Osteocyte (in vitro differentiated cells): Measurements from ENCODE around the gene SBF2. TPM values are rescaled to one million over a fixed set of nuclear protein-coding genes. Genes with fewer than 3 reads are reported as not detected.

ENCODE experiments used
- DNase-seq: peaks from one replicate; pipeline ENCODE4 v3.0.0; 2021; ENCODE audit warnings: mixed read lengths; ENCODE audit not compliant: unreplicated experiment; ENCODE audit errors: extremely low spot score
- H3K27ac Mint-ChIP-seq: one replicate; pipeline ENCODE4 v1.8.0; 2021; ENCODE audit warnings: mild to moderate bottlenecking, mixed read lengths; ENCODE audit not compliant: unreplicated experiment
- H3K27me3 Mint-ChIP-seq: one replicate; pipeline ENCODE4 v1.8.0; 2021; ENCODE audit warnings: mixed read lengths; ENCODE audit not compliant: unreplicated experiment
- H3K36me3 Mint-ChIP-seq: one replicate; pipeline ENCODE4 v1.8.0; 2021; ENCODE audit warnings: mixed read lengths; ENCODE audit not compliant: unreplicated experiment
- H3K4me1 Mint-ChIP-seq: one replicate; pipeline ENCODE4 v1.8.0; 2021; ENCODE audit warnings: mixed read lengths; ENCODE audit not compliant: unreplicated experiment
- H3K4me3 Mint-ChIP-seq: one replicate; pipeline ENCODE4 v1.8.0; 2021; ENCODE audit warnings: mild to moderate bottlenecking, moderate library complexity, mixed read lengths; ENCODE audit not compliant: unreplicated experiment
- H3K9me3 Mint-ChIP-seq: one replicate; pipeline ENCODE4 v1.8.0; 2021; ENCODE audit warnings: mixed read lengths; ENCODE audit not compliant: unreplicated experiment
- CTCF ChIP-seq: fragments of 200-600 bp; sonication (generic); IDR thresholded peaks from 2 replicates; pipeline ENCODE4 v1.5.0; 2021; ENCODE audit warnings: antibody characterized with exemption, mild to moderate bottlenecking, moderate library complexity
- total RNA-seq: library from RNA; stranded (reverse); gene quantifications from 2 replicates; pipeline ENCODE4 v1.2.1, GENCODE V29; 2021

Gene SBF2
- total RNA-seq, 1 donor from 2014 or later, result 65.2 TPM

GRCh38 chr11:9962722-9963121 lies 331.3 kb downstream of the SBF2 start:
- no peak for DNase-seq
- Mint-ChIP-seq H3K36me3 (peaks cover 66% of the 10 kb centered on the region), H3K4me3 (no peak overlapping the region), H3K4me1 (peaks cover 2% of the 10 kb centered on the region), H3K27me3 (no peaks in the 10 kb centered on the region), H3K9me3 (peaks cover 5% of the 10 kb centered on the region), H3K27ac (peak overlapping the region; percentile 8)
- no peak for TF ChIP-seq CTCF

DNA sequence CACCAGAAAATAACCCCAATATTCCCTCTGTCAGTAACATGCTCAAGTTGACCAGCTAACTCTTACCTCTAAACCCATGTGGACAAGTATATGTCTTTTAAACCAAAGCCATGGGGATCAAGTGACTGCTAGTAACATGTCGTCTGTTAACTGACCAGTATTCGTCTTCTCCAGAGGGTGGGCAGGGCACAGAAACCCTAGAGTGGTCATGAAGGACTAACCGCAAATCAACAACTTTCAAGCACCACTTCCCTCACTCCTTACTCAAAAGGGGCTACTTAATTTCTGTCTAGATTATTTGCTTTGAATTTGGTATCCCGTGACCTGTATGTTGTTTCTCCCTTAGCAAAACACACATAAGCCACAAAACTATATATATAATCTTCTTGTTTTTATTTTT lies 336.9 kb downstream of the SBF2 start:
- no peak for TF ChIP-seq CTCF
- Mint-ChIP-seq H3K27me3 (no peaks in the 10 kb centered on the region), H3K4me1 (peaks cover 32% of the 10 kb centered on the region), H3K27ac (peak overlapping the region; percentile 66), H3K4me3 (no peak overlapping the region), H3K36me3 (peaks cover 49% of the 10 kb centered on the region), H3K9me3 (no peaks in the 10 kb centered on the region)
- DNase-seq, result no peak

DNA sequence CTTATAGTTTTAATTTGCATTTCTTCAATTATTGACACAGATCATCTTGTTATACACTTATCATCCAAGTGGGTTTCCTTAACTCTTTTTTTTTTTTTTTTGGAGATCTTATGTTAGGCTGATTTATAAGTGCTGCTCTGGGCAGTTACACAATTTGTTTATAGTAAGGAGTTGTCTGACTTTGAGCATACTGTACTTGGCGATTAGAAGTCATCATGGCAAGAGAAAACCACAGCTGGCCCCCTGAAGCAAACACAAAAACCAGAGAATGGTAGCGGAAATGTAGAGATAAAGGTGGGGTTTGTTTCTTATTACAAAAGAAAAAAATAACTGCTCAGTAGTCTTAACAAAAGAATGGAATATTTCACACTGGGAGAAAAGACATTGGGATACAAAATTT lies 337.5 kb downstream of the SBF2 start:
- H3K27ac Mint-ChIP-seq, result peak overlapping the region; percentile 25
- peaks cover 38% of the 10 kb centered on the region for H3K4me1 Mint-ChIP-seq
- H3K4me3 Mint-ChIP-seq, result no peak overlapping the region
- TF ChIP-seq CTCF, result no peak
- H3K36me3 Mint-ChIP-seq, result peaks cover 48% of the 10 kb centered on the region
- H3K9me3 Mint-ChIP-seq, result no peaks in the 10 kb centered on the region
- H3K27me3 Mint-ChIP-seq, result no peaks in the 10 kb centered on the region
- no peak for DNase-seq

- Mint-ChIP-seq H3K4me3 (no peak overlapping the region), H3K27me3 (no peaks in the 10 kb centered on the region), H3K4me1 (peaks cover 40% of the 10 kb centered on the region), H3K36me3 (peaks cover 48% of the 10 kb centered on the region), H3K27ac (peak overlapping the region; percentile 44), H3K9me3 (no peaks in the 10 kb centered on the region)
- DNase-seq, result no peak
- no peak for TF ChIP-seq CTCF
Observed at GRCh38 chr11:9955391-9955790, 338.6 kb downstream of the SBF2 start.

DNA sequence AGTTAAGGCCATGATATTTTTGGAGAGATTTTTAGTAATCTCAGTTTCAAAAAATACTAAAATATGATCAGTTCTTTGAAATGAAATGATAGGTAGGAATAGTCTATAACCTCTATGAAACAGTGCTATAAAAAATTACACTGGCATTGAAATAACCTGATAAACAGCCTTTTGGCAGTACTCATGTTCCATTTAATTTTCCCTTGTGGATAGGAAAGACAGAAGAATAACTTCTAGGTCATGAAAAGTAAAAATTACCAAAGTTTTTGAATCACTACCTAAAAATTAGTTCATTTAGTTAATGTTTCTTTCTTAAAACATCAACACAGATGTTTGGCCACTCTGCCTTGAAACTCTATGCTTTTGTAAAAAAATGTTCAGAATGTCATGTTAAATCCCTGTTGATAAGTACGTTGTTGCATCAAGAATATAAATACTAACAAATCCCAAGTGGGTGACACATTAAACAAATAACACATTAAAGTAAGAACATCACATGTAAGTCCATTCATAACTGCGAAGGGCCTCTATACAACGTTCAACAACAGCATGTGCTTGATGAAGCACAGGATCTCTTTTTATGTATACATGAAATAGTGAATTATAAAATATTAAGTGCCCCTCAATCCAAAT lies 339.9 kb downstream of the SBF2 start:
- Mint-ChIP-seq H3K4me1 (peaks cover 40% of the 10 kb centered on the region), H3K36me3 (peaks cover 36% of the 10 kb centered on the region), H3K4me3 (no peak overlapping the region), H3K27me3 (no peaks in the 10 kb centered on the region), H3K9me3 (no peaks in the 10 kb centered on the region), H3K27ac (peak overlapping the region; percentile 74)
- DNase-seq, result no peak
- no peak for TF ChIP-seq CTCF
